Panc1 (cell line): ENCODE measurements around the gene ERBB3. TPM values are rescaled to one million over a fixed set of nuclear protein-coding genes. Genes with fewer than 3 reads are reported as not detected.

Experiments
- ATAC-seq: fragments of 200-7000 bp; cut with Tn5 transposase; 2 replicates; pipeline ENCODE4 v1.9.1; 2020; ENCODE audit warnings: mild to moderate bottlenecking, moderate library complexity
- BruUV-seq: library from RNA; stranded (reverse); fragments of 400-500 nt; replicated peaks from 2 replicates; lab custom pipeline; 2021; lab: Mats Ljungman, UMichigan
- CTCF ChIA-PET: fragments of 300-600 bp; sonication (Branson Sonifier 250); formaldehyde crosslinking; loops from one replicate; lab custom pipeline; 2022; ENCODE audit warnings: antibody characterized with exemption; lab: Charles Lee
- POLR2A ChIA-PET: fragments of 300-600 bp; sonication (Branson Sonifier 250); formaldehyde crosslinking; loops from one replicate; lab custom pipeline; 2022; ENCODE audit warnings: antibody characterized with exemption; lab: Charles Lee
- DNase-seq: peaks from one replicate; pipeline ENCODE4 v3.0.0-alpha.2; 2010; ENCODE audit warnings: low read depth, low spot score
- H3K27ac ChIP-seq: 2 replicates; pipeline ENCODE4 v1.5.1; 2011; ENCODE audit warnings: mild to moderate bottlenecking, low read length, inconsistent platforms
- H3K27me3 ChIP-seq: fragments of 200-500 bp; sonication (Bioruptor generic); 2 replicates; pipeline ENCODE4 v1.6.0; 2014; ENCODE audit warnings: low read length, inconsistent platforms; ENCODE audit not compliant: control insufficient read depth, insufficient read depth
- H3K36me3 ChIP-seq: fragments of 200-500 bp; sonication (Bioruptor generic); 2 replicates; pipeline ENCODE4 v1.5.1; 2014; ENCODE audit warnings: inconsistent platforms, mild to moderate bottlenecking, low read length, moderate library complexity; ENCODE audit not compliant: control insufficient read depth, insufficient read depth
- H3K4me1 ChIP-seq: 2 replicates; pipeline ENCODE4 v1.5.1; 2011; ENCODE audit warnings: inconsistent platforms, mild to moderate bottlenecking, low read length, moderate library complexity; ENCODE audit not compliant: control insufficient read depth, insufficient read depth
- H3K4me3 ChIP-seq, 2 experiments: 2 replicates each; pipeline ENCODE4 v1.5.1; 2011 to 2012; ENCODE audit warnings: low read depth in 2 of 2, low read length in 2 of 2, mild to moderate bottlenecking in 2 of 2, inconsistent platforms in 1 of 2, moderate library complexity in 1 of 2
- H3K9me3 ChIP-seq: fragments of 200-500 bp; sonication (Bioruptor generic); 2 replicates; pipeline ENCODE4 v1.5.1; 2014; ENCODE audit warnings: low read depth, mild to moderate bottlenecking, inconsistent platforms, low read length, moderate library complexity; ENCODE audit not compliant: control insufficient read depth, insufficient read depth
- POLR2AphosphoS5 ChIP-seq: IDR thresholded peaks from 2 replicates; pipeline ENCODE4 v1.6.1; 2012; ENCODE audit warnings: mild to moderate bottlenecking, low read depth, low read length, moderate library complexity
- SIN3A ChIP-seq: IDR thresholded peaks from 2 replicates; pipeline ENCODE4 v1.6.1; 2012; ENCODE audit warnings: low read depth, mild to moderate bottlenecking, low read length, moderate library complexity, borderline replicate concordance; ENCODE audit not compliant: insufficient read depth
- TCF7L2 ChIP-seq: IDR thresholded peaks from 2 replicates; pipeline ENCODE4 v1.6.1; 2011; ENCODE audit warnings: mild to moderate bottlenecking, low read depth, low read length, inconsistent platforms
- in situ Hi-C: cut with HindIII; loops from 2 replicates; pipeline ENCODE4 v1.10.0; 2016; ENCODE audit warnings: low sequenced_read_pairs, low pct_unique_long_range_greater_than_20kb
- intact Hi-C: fragments of 100-400 bp; cut with micrococcal nuclease; formaldehyde crosslinking; loops from one replicate; pipeline ENCODE4 v1.10.0; 2022; ENCODE audit not compliant: unreplicated experiment
- total RNA-seq: library from RNA; stranded (reverse); gene quantifications from one replicate; pipeline ENCODE4 v1.2.1, GENCODE V29; 2021; ENCODE audit not compliant: unreplicated experiment
- TF ChIP-seq, protein P1 (sequence below): fragments of 450-650 bp; IDR thresholded peaks from 2 replicates; pipeline ENCODE4 v1.5.1; 2017; ENCODE audit warnings: mild to moderate bottlenecking
- TF ChIP-seq, protein P2 (sequence below), 2 experiments: IDR thresholded peaks; 2 replicates each; pipeline ENCODE4 v1.6.1; 2011 to 2012; ENCODE audit warnings: low read depth in 2 of 2, control low read depth in 1 of 2, low read length in 1 of 2, mild to moderate bottlenecking in 1 of 2, moderate library complexity in 1 of 2; ENCODE audit not compliant: insufficient read depth in 1 of 2

ERBB3 gene
- total RNA-seq, 1 experiment from 2014 or later, result 0.90 TPM

DNA sequence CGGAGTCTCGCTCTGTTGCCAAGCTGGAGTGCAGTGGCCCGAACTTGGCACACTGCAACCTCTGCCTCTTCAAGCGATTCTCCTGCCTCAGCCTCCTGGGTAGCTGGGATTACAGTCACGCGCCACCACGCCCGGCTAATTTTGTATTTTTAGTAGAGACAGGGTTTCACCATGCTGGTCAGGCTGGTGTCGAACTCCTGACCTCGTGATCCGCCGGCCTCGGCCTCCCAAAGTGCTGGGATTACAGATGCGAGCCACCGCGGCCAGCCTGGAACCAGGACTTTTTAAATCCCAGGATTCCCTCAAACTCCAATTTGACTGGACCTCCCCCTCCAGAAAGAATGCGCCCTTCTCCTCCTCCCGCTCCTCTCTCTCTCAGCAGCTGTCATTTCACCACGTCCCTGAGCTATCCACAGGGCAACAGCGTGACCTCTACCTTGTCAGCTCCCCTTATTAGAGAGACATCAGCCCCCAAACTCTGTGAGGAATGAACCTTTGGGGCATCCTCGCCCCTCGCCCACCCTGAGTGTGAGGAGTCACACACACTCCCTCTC lies 50.1 kb downstream of the ERBB3 start:
- Histone ChIP-seq H3K27ac (peak overlapping the region; percentile 75), H3K9me3 (no peaks in the 10 kb centered on the region), H3K4me3 (peak overlapping the region; percentile 93 to 96), H3K36me3 (peaks cover 18% of the 10 kb centered on the region), H3K27me3 (no peaks in the 10 kb centered on the region), H3K4me1 (peaks cover 29% of the 10 kb centered on the region)
- intact Hi-C loops, result no loop called here
- ATAC-seq (no peak), DNase-seq (no peak)
- in situ Hi-C loops, result no loop called here
- ChIA-PET POLR2A (no interaction called here), CTCF (no interaction called here)
- no TSS peak for BruUV-seq
- TF ChIP-seq SIN3A, result no peak
- no peak for TF ChIP-seq TCF7L2
- TF ChIP-seq, protein P1, sequence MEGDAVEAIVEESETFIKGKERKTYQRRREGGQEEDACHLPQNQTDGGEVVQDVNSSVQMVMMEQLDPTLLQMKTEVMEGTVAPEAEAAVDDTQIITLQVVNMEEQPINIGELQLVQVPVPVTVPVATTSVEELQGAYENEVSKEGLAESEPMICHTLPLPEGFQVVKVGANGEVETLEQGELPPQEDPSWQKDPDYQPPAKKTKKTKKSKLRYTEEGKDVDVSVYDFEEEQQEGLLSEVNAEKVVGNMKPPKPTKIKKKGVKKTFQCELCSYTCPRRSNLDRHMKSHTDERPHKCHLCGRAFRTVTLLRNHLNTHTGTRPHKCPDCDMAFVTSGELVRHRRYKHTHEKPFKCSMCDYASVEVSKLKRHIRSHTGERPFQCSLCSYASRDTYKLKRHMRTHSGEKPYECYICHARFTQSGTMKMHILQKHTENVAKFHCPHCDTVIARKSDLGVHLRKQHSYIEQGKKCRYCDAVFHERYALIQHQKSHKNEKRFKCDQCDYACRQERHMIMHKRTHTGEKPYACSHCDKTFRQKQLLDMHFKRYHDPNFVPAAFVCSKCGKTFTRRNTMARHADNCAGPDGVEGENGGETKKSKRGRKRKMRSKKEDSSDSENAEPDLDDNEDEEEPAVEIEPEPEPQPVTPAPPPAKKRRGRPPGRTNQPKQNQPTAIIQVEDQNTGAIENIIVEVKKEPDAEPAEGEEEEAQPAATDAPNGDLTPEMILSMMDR, result no peak
- TF ChIP-seq, protein P2, sequence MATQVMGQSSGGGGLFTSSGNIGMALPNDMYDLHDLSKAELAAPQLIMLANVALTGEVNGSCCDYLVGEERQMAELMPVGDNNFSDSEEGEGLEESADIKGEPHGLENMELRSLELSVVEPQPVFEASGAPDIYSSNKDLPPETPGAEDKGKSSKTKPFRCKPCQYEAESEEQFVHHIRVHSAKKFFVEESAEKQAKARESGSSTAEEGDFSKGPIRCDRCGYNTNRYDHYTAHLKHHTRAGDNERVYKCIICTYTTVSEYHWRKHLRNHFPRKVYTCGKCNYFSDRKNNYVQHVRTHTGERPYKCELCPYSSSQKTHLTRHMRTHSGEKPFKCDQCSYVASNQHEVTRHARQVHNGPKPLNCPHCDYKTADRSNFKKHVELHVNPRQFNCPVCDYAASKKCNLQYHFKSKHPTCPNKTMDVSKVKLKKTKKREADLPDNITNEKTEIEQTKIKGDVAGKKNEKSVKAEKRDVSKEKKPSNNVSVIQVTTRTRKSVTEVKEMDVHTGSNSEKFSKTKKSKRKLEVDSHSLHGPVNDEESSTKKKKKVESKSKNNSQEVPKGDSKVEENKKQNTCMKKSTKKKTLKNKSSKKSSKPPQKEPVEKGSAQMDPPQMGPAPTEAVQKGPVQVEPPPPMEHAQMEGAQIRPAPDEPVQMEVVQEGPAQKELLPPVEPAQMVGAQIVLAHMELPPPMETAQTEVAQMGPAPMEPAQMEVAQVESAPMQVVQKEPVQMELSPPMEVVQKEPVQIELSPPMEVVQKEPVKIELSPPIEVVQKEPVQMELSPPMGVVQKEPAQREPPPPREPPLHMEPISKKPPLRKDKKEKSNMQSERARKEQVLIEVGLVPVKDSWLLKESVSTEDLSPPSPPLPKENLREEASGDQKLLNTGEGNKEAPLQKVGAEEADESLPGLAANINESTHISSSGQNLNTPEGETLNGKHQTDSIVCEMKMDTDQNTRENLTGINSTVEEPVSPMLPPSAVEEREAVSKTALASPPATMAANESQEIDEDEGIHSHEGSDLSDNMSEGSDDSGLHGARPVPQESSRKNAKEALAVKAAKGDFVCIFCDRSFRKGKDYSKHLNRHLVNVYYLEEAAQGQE (IDR thresholded peaks at IDR 0.05; ENCODE audit: insufficient read depth in 1 of 2, low read depth in 2 of 2, low read length in 1 of 2), result no peak
- no peak for TF ChIP-seq POLR2AphosphoS5

DNA sequence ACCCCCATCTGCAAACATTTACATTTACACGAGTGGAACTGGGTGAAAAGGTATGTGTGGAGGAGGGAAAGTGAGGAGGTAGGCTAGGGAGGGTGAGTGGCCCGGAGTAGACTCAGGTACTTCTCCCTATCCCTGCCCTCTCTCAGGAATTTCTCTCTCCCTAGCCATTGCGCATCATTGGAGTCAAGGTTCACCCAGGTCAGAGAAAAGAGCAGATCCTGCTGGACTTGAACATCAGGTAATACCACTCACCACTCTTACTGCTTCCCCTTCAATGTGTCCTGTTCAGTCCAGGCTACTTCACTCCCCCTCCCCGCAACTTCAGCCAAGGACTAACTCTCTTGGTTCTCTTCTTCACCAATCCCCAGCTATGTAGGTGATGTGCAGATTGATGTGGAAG lies 50.9 kb downstream of the ERBB3 start:
- Histone ChIP-seq H3K9me3 (no peaks in the 10 kb centered on the region), H3K27me3 (no peaks in the 10 kb centered on the region), H3K4me3 (no peak overlapping the region; a peak in 1 of 4 replicates), H3K36me3 (peaks cover 18% of the 10 kb centered on the region), H3K4me1 (peaks cover 28% of the 10 kb centered on the region), H3K27ac (no peak overlapping the region)
- ATAC-seq (no peak), DNase-seq (no peak)
- intact Hi-C loops (no loop called here), in situ Hi-C loops (no loop called here)
- CTCF ChIA-PET, result no interaction called here
- BruUV-seq, result no TSS peak
- POLR2A ChIA-PET, result no interaction called here
- TF ChIP-seq, protein P1, result no peak
- TF ChIP-seq POLR2AphosphoS5, result no peak
- TF ChIP-seq TCF7L2, result no peak
- TF ChIP-seq, protein P2 (IDR thresholded peaks at IDR 0.05; ENCODE audit: insufficient read depth in 1 of 2, low read depth in 2 of 2, low read length in 1 of 2), result no peak
